Measurements from ENCODE around the gene DUSP1. TPM values are rescaled to one million over a fixed set of nuclear protein-coding genes. Genes with fewer than 3 reads are reported as not detected.

The DUSP1 gene
- total RNA-seq, 1 donor from 2014 or later = 50.9 TPM

DNA sequence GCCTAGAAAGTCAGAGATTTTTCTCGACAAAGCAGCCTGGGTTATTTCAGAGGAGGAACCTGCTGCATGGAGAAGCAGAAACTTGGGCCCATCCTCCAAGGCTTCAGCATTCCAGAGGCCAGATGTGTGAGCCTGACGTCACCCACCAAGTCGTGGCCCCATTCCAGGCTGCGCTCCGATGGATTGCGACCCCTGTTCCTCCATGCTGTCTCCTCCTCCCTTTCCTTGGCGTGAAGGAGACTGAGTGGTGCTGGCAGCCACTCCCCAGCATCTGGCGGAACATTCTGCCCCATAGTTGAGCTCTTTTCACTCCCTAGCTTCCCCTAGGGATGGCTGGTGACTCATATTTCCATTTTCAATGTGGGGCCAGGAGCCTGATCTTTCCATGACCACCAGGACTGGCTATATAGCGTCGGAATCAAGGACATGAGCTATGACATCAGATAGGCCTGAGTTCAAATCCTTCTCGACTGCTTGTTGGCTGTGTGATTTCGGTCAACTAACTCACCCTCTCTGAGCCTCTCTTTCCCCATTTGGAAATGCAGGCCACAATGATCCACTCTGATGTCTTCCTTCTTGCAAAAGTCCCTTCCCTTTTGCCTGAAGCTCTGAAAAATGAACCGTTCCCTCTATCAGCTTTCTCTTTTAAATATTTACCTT, 24.5 kb upstream of the DUSP1 start:
- DNase-seq (ENCODE audit: extremely low spot score, unreplicated experiment) = no peak

DNA sequence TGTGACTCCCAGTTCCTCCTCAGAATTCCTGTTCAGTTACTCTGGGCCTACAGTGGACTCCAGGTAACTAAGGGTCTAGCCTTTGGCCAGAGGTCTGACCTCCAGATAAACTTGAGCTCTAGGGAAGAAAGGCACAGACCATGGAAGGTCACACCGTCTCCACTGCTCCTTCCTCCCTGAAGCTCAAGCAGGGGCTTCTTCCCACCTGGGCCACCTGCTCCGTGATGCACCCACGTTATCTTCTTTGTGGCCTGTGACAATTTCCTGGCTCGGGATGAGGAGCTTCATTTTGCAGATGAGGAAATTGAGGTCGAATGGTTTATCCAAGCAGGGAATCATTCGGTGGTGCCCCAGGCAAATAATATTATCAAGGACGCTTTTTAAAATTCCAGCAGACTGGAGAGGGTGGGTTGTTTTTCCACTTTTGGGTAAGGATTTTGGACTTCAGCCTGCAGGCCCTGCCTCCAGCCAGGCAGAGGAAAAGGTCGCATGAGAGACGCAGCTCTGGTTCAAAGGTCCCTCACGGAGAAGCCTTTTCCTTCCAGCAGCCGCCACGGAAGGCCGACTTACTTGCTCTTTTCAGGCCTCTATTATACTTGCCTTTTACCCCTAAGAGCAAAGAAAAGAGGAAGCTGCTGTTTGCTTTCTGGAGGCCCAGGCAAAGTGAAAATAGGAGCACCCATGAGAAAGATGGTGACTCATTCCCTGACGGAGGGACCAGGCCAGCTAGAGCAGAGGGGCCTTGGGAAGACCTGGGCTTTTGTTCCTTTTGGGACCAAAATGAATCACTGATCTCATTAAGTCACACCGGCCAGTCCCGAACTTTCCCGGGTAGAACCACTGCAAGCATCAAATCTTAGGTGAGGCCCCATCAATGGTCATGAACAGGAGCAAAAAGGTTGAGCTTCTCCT, 22.8 kb upstream of the DUSP1 start:
- Mint-ChIP-seq H3K9me3 (no peaks in the 10 kb centered on the region), H3K27ac (no peak overlapping the region), H3K36me3 (no peaks in the 10 kb centered on the region), H3K27me3 (no peaks in the 10 kb centered on the region), H3K4me1 (ENCODE audit: unreplicated experiment) (peaks cover 11% of the 10 kb centered on the region), H3K4me3 (no peak overlapping the region)
- TF ChIP-seq, protein P1, sequence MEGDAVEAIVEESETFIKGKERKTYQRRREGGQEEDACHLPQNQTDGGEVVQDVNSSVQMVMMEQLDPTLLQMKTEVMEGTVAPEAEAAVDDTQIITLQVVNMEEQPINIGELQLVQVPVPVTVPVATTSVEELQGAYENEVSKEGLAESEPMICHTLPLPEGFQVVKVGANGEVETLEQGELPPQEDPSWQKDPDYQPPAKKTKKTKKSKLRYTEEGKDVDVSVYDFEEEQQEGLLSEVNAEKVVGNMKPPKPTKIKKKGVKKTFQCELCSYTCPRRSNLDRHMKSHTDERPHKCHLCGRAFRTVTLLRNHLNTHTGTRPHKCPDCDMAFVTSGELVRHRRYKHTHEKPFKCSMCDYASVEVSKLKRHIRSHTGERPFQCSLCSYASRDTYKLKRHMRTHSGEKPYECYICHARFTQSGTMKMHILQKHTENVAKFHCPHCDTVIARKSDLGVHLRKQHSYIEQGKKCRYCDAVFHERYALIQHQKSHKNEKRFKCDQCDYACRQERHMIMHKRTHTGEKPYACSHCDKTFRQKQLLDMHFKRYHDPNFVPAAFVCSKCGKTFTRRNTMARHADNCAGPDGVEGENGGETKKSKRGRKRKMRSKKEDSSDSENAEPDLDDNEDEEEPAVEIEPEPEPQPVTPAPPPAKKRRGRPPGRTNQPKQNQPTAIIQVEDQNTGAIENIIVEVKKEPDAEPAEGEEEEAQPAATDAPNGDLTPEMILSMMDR (conservative IDR thresholded peaks at IDR 0.05) = no peak
- no peak for DNase-seq (ENCODE audit: extremely low spot score, unreplicated experiment)

More for the DNA sequence above, 24.5 kb upstream of the DUSP1 start:
- Mint-ChIP-seq H3K27me3 (no peaks in the 10 kb centered on the region), H3K4me3 (no peak overlapping the region), H3K27ac (no peak overlapping the region), H3K36me3 (no peaks in the 10 kb centered on the region), H3K4me1 (ENCODE audit: unreplicated experiment) (peaks cover 15% of the 10 kb centered on the region), H3K9me3 (no peaks in the 10 kb centered on the region)
- TF ChIP-seq, protein P1 (conservative IDR thresholded peaks at IDR 0.05) = no peak

DNA sequence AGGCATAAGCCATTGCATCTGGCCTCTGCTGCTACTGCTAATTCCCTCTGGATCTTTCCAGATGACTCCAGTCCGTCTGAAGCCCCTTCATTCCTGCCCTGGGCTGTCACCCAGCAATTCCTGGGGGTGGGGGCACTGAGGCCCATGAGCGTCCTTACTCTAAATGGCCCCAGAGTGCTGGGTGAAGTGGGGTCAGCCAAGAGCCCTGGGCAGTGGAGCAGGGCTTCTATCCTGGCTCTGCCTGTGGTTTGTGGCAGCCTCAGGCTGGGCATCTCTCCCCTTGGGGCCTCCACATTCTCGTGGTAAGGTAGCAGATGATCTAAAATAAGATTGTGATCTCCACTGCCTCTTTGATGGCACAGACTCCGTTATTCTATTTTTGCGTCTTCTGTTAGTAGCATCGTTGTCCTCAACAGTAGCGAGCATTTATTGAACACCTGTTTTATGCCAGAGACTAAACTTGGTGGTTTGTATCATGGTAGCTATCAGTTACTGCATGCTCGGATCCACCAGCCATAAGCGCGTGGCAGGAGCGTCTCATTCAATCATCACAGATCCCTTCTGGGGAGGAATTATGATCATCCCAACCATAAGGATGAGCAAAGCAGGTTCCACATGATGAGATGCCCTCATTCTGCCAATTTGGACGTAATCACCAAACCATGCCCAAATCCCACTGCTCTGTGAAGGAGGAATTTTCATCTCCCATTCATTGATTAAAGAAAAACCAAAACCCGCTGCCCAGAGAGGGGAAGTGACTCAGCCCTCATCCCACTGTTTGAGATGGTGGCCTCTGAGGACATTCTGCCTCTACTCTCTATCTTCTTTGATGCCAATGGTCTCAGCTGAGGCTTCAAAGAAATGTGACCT, 21.9 kb upstream of the DUSP1 start:
- Mint-ChIP-seq H3K27me3 (no peaks in the 10 kb centered on the region), H3K4me3 (no peak overlapping the region), H3K36me3 (no peaks in the 10 kb centered on the region), H3K4me1 (ENCODE audit: unreplicated experiment) (peaks cover 11% of the 10 kb centered on the region), H3K9me3 (no peaks in the 10 kb centered on the region), H3K27ac (no peak overlapping the region)
- DNase-seq (ENCODE audit: extremely low spot score, unreplicated experiment) = no peak
- TF ChIP-seq, protein P1 (conservative IDR thresholded peaks at IDR 0.05) = no peak

DNA sequence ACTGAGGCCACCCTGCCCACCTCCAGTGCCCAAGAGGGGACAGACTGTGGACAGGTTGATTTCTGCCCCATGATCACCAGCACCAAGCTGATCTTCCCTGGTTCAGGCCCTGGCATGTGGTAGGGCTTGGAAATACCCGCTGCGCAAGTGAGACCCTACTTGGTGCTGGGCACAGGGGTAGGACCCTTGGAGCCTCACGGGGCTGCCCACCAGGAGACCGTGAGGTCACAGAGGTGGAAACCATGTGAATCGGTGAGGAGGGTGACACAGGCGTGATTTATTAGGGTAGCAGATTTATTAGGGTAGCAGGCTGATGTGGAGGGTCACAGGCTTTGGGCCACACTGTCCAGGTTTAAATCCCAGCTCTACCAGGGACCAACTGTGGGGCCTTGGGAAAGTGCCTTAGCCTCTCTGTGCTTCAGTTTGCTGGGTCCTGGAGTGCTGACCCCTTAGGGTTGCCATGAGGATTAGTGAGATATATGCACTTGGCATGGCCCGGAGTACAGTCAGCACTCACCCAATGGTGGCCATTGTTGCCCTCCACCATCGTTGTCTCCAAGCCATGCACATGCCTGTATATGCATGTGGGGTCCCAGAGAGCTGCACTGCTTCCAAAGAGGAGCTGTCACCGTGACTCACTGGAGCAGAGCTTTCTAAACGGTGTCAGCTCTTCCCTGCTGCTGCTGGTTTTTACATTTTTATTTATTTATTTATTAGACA, 20.9 kb upstream of the DUSP1 start:
- no peaks in the 10 kb centered on the region for H3K9me3 Mint-ChIP-seq
- no peak overlapping the region for H3K4me3 Mint-ChIP-seq
- no peak overlapping the region for H3K27ac Mint-ChIP-seq
- H3K27me3 Mint-ChIP-seq = no peaks in the 10 kb centered on the region
- H3K4me1 Mint-ChIP-seq (ENCODE audit: unreplicated experiment) = peaks cover 4% of the 10 kb centered on the region
- no peaks in the 10 kb centered on the region for H3K36me3 Mint-ChIP-seq
- TF ChIP-seq, protein P1 (conservative IDR thresholded peaks at IDR 0.05) = no peak
- DNase-seq (ENCODE audit: extremely low spot score, unreplicated experiment) = no peak

DNA sequence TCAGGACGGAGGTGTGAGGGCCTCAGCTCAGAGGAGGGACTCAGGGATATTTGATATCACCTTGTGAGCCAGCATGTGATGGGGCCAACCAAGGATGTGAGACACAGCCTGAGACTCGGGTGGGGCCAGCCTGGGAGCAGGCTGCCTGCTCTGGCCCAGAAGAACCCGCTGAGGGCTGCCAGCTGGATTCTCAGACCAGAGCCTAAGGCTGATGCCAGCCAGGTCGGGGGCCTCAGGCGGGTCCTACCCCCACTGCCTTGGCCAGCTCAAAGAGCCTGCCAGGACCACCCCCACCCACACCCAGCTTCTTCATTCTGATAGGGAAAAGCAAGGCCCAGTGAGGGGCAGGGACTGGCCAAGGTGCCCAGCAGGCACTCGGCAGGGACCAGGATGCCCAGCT, 20.3 kb upstream of the DUSP1 start:
- peaks cover 4% of the 10 kb centered on the region for H3K4me1 Mint-ChIP-seq (ENCODE audit: unreplicated experiment)
- TF ChIP-seq, protein P1 (conservative IDR thresholded peaks at IDR 0.05) = no peak
- H3K9me3 Mint-ChIP-seq = no peaks in the 10 kb centered on the region
- no peaks in the 10 kb centered on the region for H3K27me3 Mint-ChIP-seq
- no peaks in the 10 kb centered on the region for H3K36me3 Mint-ChIP-seq
- H3K4me3 Mint-ChIP-seq = no peak overlapping the region
- H3K27ac Mint-ChIP-seq = no peak overlapping the region
- no peak for DNase-seq (ENCODE audit: extremely low spot score, unreplicated experiment)

All from type B pancreatic cell (in vitro differentiated cells).